Endometrial microvascular endothelial cells (primary cell): Measurements from ENCODE around the gene GLIS1. TPM values are rescaled to one million over a fixed set of nuclear protein-coding genes. Genes with fewer than 3 reads are reported as not detected.

ENCODE experiments used
- in situ Hi-C: cut with HindIII; loops from 2 replicates; pipeline ENCODE4 v1.10.0; 2017; ENCODE audit warnings: low sequenced_read_pairs, low pct_unique_long_range_greater_than_20kb; ENCODE audit errors: inconsistent ontology term
- total RNA-seq: library from RNA; depleted of rRNA; stranded (reverse); fragments of >200 nt; gene quantifications from one replicate; pipeline ENCODE4 v1.2.3, GENCODE V29; 2015; ENCODE audit errors: inconsistent ontology term

The GLIS1 gene
- total RNA-seq, 1 donor from 2014 or later: not detected

DNA sequence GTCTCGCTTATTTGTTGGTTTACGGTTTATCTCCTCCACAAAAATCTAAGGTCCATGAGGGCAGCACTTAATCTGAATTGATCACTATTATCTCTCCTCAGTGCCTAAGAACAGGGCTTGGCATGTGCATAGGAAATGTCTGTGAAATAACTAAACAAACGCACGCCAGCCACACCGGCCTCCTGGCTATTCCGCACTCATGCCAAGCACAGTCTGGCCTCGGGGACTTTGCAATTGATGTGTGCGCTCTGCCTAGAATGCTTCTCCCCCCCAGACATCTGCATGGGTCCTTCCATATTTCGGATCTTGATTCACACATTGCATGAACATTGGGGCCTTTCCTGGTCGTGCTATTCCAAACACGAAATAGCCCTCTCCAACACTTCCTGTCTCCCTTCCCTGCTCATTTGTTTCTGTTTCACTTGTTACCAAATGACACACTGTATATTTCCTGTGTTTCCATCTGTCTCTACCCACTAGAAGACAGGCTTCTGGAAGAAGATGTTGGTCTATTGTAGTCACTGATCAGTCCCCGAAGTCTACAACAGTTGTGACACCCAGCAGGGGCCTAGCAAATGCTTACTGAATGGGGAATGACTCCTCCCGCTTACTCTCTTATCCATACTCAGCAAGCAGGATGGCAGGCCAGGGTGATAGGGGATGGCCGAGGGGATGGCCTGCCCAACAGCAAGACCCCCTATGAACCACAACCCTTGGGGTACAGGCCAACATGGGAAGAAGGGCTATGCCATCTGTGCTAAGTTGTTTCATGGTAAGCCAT, 93.9 kb downstream of the GLIS1 start:
- in situ Hi-C loops: no loop called here

GRCh38 chr1:53644496-53644895, 94.5 kb downstream of the GLIS1 start:
- in situ Hi-C loops: no loop called here

DNA sequence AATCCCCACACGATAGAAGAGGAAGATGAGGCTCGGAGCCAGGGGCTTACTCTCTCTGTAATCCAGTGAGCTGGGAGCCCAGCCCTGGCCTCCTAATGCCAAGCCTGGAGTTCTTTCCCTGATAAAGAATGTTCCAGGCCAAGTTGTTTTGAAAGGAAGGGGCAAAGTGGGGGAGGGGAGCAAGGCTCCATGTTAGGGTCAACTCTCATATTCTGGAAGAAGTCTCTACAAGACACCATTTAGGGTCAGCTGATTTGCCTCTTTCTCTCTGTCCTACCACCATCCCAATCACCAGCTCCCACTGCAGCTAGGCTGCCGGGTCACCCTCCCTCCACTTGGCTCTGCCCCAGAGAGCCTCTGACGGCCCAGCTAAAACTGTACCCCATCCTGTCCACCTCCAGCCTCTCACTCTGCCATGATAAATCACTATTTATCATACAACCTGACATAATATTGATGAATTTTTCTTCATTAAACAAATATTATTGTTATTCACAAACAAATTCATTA, 95.0 kb downstream of the GLIS1 start:
- in situ Hi-C loops: no loop called here

DNA sequence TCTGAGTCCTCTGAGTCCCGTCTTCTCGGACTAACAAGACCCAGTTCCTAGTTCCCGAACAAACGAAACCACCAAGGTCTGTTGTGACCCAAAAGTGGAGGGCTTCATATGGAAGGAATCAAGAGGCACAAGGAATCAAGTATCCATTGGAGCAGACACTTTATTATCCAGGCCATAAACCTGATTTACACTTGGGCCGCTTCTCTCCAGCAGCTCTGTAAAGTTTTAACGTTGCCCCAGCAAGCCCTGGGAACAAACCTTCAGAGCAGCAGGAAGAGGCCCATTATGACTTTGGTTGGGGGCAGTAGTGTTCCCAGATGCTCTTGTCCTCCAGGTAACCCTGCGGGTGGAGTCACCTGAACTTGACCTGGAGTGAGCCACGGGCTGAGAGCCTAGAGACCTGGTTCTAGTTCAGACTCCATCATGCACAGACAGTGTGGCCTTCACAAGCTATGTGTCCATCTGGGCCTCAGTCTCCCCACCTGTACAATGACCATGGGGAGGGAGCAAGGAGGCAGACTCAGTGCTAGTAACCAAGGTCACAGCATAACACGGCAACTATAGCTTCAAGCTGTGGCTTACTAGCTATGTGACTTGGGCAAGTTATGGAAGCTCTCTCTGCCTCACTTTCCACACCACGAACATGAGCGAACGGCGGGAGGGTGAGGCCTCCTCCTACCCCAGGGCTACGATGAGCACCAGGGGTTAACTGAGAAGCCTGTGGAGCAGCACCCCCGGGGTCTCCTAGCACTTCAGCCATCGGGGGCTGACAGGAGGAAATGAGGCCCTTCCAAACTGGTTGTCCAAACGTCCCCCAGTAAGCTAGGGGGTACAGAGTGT, 95.7 kb downstream of the GLIS1 start:
- in situ Hi-C loops: no loop called here

DNA sequence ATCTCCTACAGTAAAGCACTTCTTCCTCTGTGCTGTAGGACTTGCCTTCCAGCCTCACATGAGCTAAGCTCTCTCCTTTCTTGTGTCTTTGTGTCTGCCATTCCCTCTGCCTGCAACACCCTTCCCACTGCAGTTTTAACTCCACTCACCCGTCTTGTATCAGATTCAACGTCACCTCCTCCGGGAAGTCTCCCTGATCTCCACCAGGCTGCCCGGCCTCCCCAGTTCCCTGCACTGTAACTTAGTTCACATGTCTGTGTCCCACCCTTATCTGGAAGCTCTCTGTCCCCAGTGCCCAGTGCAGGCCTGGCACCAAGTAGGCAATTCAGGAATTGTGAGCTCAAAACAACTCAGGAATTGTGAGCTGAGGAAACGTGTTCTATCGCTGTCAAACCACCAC, 96.4 kb downstream of the GLIS1 start:
- in situ Hi-C loops: no loop called here

DNA sequence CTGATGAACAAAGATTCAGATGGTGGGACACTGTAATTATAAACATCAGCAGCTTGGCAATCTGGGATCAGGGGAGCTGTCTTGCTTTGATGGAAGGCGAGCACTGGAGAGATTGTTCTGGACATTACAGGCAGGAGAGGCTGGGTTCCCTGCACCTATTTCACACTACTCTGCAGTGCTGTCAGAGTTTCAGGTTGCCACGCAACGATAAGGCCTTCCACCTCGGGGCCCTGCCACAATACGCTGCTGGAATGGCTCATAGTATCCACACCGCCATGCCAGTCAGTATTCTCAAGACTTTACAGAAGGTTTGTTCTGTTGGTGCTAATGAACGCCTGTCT, 96.8 kb downstream of the GLIS1 start:
- in situ Hi-C loops: no loop called here

GRCh38 chr1:53641481-53642214, 97.3 kb downstream of the GLIS1 start:
- in situ Hi-C loops: no loop called here

DNA sequence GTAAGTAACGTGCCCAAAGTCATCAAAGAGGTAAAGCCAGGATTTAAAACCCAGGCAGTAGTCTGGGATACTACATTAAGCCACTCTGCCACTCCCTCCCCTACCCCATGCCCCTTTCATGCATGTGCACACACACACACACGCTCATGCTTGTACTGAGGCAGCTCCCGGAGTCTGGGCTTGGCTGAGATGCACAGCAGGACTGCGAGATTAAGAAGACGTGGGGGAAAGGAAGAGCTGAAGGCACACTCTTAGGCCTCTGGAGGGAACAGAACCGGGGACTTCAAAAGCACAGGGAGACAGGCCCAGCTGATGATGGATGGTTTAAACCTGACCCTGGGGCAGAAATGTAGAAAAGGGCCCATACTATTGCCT, 98.3 kb downstream of the GLIS1 start:
- in situ Hi-C loops: no loop called here

GRCh38 chr1:53639996-53640700, 98.8 kb downstream of the GLIS1 start:
- in situ Hi-C loops: no loop called here

DNA sequence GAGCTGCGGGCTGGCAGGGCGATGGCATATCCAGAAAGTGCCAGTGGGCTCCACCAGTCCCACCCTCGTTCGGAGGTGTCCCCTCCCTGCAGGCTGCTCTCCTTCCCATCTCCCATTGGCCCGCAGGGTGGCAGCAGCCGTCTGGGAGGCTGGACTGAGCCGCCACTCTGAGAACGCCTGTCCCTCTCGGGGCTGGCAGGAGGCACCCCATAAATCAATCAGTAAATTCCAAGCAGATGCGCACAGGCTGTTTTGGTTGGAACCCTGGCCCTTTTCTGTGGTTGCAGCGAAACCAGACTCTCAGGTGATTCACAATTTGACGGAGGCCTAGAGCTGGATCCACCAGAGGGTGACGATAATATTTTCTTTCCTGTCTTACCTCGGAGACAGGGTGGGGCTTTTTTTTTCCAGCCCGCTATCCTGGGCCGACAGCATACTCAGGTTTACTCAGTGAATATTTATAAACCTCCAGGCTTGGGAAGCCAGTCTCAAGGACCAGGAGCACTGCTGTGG, 99.7 kb downstream of the GLIS1 start:
- in situ Hi-C loops: no loop called here

DNA sequence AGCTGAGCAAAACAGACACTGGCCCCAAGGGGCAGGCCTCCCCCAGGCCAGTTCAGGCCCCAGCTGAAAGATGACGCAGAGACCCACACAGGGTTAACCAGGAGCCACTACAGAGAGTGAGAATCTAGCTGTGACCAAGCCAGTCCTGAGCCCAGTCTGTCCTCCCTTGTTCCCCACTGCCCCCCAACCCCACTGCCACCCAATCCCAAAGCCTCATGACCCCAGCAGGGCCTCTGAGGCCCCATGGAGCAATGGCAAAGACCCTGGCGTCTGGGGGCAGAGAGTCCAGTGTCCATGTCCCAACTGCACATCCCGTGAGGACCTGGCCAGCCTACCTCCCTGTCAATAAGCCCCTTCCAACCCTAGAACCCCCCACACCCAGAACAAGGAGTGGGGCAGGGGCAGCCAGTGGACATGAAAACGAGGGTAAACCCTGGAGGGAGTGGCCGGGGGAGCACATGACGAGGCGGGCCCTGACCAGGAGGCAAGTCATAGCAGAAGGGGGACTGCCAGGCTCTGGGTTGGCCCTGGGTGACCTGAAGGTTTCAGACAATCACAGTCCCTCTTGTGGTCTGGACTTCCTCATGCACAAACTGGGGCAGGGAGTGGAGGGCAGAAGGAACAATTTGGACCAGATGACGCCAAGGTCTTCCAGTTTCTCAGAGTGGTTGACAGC, 100.5 kb downstream of the GLIS1 start:
- in situ Hi-C loops: no loop called here

DNA sequence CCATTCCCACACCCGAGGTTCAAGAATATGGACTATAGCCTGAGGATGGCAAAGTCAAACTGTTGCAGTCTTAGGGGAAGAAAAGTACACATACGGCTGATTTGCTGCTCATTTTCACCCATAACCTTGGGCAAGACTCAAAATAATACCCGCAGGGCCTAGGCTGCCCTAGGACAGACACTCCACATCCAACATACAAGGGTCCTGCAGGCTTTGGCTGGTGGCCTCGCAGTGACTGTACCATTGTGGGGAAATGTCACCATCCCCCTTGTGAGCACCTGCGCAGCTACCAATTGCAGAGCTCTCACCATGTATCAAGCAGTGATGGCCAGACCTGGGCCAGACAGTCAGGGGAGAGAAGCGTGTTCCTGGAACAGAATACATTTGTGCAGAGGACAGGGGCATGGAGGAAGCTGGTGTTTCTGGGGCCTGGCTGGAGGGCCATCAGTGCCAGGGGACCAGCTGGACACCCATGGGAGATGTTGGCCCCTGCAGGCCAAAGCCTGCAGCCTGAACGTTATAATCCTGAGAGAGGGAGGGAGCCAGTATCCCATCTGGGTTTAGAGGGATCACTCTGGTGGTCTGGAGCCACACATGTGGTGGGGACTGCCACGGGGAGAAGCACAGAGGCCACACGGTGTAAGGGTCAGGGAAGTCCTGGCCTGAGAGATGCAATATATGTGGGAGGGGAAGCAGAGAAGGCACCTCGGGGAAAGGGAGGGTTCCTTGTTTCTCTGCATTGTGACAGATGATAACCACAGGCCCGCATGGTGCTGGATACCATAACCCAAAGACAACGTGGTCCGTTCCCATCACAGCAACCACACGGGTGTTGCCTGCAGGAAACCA, 101.2 kb downstream of the GLIS1 start:
- in situ Hi-C loops: no loop called here

GRCh38 chr1:53636621-53637171, 102.3 kb downstream of the GLIS1 start:
- in situ Hi-C loops: no loop called here

GRCh38 chr1:53634571-53634979, 104.4 kb downstream of the GLIS1 start:
- in situ Hi-C loops: no loop called here

DNA sequence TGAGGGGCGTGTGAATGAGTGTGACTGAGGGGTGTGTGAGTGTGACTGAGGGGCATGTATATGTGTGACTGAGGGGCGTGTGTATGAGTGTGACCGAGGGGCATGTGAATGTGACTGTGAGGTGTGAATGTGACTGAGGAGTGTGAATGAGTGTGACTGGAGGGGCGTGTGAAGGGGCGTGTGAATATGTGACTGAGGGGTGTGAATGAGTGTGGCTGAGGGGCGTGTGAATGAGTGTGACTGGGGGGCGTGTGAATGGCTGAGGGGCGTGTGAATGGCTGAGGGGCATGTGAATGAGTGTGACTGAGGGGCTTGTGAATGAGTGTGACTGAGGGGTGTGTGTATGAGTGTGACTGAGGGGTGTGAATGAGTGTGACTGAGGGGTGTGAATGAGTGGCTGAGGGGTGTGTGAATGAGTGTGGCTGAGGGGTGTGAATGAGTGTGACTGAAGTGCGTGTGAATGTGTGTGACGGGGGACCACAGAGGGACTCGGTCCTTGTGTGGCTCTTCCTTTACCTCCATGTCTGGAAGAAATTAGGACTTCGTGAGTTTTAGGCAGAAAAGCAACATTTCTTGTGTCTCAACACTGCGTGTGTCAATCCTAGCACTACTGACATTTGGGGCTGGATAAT, 105.8 kb downstream of the GLIS1 start:
- in situ Hi-C loops: no loop called here

DNA sequence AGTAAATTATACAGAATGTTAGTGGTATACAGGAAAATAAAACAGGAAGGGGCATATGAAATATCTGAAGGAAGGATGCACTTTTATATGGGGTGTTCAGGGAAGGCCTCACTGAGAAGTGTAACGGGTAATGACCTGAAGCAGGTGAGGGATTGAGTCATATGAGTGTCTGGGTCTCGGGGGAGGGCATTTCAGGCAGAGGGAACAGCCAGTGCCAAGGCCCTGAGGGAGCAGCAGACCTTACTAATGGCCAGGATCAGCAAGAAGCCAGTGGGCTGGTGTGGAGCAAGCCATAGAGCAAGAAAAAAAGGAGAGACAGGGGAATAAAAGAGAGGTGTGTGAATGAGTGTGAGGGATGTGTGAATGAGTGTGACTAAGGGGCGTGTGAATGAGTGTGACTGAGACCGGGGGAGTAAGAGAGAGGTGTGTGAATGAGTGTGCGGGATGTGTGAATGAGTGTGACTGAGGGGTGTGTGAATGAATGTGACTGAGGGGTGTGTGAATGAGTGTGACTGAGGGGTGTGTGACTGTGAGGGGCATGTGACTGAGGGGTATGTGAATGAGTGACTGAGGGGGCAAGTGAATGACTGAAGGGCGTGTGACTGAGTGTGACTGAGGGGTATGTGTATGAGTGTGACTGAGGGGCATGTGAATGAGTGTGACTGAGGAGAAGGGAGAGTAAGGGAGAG, 107.2 kb downstream of the GLIS1 start:
- in situ Hi-C loops: no loop called here
